GM12874 (cell line): ENCODE measurements around the gene NAA11.

Experiments
- CTCF ChIP-seq: IDR thresholded peaks from 2 replicates; pipeline ENCODE4 v1.5.1; 2011; ENCODE audit warnings: low read depth, mild to moderate bottlenecking, control low read depth, low read length, moderate library complexity; ENCODE audit not compliant: insufficient read depth

Gene NAA11

DNA sequence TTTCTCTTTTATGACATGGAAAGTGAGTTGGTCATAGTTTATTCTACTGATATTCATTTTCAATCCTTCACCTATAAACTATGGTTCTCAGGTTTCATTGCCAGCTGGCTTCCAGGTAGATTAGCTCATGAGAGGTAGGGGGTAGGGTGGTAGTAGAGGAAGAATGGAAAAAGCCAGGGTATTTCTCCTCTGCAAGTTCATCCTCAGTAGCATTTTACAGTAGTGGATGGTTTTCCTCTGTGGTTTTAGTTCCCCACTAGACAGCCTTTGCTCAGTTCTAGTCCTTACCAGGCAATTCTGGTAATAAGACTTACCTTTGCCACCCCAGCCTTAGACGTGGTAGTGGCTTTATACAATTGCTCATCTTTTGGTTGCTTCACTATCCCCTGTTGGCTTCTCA lies 8.9 kb upstream of the NAA11 start:
- no peak for TF ChIP-seq CTCF

GRCh38 chr4:79334341-79334740 lies 8.5 kb upstream of the NAA11 start:
- no peak for TF ChIP-seq CTCF

DNA sequence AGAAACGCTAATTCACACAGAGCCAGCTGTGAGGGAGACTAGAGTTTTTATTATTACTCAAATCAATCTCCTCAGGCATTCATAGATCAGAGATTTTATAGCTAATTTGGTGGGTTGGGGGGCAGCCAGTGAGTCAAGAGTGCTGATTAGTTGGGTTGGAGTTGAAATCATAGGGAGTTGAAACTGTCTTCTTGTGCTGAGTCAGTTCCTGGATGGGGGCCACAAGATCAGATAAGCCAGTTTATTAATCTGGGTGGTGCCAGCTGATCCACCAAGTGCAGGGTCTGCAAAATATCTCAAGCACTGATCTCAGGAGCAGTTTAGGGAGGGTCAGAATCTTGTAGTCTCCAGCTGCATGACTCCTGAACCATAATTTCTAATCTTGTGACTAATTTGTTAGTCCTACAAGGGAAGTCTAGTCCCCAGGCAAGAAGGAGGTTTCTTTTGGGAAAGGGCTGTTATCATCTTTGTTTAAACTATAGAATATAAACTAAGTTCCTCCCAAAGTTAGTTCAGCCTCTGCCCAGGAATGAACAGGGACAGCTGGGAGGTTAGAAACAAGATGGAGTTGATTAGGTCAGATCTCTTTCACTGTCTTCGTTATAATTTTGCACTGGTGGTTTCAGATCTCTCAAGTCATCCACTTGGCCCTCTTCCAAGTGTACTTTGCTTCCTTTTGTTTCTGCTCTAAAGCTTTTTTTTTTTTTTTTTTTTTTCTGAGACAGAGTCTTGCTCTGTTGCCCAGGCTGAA lies 5.4 kb upstream of the NAA11 start:
- no peak for TF ChIP-seq CTCF

DNA sequence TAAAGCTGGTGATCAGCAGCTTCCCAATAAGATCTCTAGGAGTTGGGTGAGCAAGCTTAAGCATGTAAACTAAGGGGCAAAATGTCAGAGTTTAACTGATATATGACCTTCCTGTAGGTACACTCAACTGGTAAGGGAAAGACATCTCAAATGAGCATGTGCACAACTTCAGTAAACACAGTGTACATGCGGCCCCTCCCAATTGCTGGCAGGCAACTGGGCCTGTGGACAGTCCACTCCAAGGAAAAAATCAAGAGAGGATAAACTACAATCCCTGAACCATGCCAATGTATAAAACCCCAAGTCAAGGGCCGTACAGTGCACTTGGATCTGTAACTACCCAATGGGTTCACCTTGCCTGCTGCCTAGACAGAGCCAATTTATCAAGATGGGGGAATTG lies 4.9 kb upstream of the NAA11 start:
- no peak for TF ChIP-seq CTCF

DNA sequence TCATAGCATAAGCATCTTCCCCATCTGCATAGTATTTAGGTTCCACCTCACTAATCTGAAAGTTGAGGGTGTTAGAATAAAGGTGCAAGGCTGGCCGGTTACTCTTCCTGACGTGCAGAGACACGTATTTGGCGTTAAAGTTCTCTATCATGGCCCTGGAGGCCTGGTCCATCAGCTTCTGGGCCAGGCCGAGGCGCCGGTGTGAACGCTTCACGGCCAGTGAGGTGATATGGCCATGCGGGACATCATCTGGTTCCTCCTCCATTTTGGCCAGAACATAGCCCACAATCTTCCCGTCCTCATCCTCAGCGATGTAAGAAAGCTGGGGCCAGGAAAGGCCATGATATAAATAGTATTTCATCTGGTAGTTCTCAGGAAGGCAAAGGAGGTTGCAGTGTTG lies 425 bp downstream of the NAA11 start:
- no peak for TF ChIP-seq CTCF

DNA sequence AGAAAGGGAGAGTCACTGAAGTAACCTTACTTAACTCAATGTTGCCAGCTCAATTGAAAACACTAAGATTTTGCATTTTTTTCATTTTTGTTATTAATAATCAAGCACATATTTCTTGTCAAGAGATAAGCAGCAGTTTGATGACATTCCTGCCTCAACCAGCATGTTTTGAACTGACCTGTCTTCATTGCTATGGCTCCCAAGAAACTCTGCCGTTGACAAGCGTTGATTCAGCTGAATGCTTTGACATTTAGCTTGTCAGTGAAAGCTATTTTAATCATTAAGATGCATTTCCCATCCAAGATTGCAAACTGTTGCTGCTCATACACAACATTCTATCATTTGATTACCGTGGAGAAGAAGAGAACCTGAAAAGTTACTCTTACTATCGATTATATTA lies 5.9 kb downstream of the NAA11 start:
- TF ChIP-seq CTCF = no peak

DNA sequence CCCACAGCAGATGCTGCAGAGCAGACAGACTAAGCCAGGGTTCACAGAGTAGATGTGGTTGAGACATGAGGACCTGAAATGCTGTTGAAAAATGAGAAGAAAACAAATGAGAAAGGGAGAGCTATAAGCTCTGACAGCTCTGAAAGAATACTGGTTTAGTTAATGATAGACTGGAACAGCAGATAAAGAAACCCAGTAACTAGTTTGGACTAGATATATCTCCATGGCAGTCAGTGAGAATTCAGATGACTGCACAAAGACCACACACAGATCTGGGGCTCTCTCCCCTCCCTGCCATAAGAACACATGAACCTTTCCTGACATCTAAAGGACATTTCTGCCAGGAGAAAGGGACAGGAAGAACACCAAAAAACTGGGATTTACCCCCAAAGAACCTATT lies 8.2 kb downstream of the NAA11 start:
- no peak for TF ChIP-seq CTCF
